IPS-NIHi7 (cell line): ENCODE results near the gene DHRS7B.
"Not testable (repeated sequence)": the region's sequence is repeated elsewhere in the genome, so short reads cannot be mapped to it uniquely, and the experiment has no call there.

Source experiments
- DNase-seq: peaks from one replicate; pipeline ENCODE4 v3.0.0; 2012; ENCODE audit warnings: mixed read lengths; ENCODE audit errors: extremely low spot score

The DHRS7B gene, protein sequence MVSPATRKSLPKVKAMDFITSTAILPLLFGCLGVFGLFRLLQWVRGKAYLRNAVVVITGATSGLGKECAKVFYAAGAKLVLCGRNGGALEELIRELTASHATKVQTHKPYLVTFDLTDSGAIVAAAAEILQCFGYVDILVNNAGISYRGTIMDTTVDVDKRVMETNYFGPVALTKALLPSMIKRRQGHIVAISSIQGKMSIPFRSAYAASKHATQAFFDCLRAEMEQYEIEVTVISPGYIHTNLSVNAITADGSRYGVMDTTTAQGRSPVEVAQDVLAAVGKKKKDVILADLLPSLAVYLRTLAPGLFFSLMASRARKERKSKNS

DNA sequence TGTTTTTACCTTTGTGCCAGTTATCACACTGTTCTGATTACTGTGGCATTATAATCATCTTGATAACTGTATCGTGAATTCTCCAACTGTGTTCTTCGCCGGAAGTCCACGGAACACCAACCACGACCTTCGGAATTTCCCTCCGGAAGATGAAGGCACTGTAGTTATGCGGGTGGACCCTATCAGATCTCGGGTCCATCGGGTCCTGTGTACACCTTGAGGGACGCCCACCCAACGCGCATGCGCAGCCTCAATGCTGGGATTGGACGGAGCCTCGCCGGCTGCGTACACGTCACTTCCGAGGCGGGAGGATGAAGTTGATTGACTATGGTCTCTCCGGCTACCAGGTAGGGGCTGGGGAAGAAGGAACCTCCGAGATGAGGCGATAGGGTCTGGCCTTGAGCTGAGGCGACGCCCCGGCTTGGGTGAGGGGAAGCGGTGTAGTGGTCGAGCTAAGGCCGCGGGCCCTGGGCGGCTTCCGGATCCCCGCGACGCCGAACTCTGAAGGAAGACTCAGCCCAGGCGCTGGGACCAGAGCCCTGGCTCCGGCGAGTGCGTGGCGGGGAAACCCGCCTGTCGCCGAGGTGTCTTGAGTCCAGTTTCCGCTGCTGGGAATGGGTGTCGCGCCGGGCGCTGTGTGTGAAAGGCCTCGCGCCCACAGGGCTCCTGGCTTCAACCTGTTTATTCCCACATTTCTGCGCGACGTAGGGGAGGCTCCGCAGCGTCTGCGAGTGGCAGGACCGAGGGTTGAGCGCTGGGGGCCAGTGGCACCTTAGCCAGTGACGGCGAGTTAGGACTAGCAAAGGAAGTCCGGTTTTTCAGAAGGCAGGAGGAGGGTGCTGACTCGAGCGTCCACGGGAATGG lies at the start of gene DHRS7B:
Gene DHRS7B (plus strand): TSS at position 320 of the 864 bp plus-strand sequence. CDS start 8 bp downstream, at position 328.
- peak; percentile 99 for DNase-seq

DNA sequence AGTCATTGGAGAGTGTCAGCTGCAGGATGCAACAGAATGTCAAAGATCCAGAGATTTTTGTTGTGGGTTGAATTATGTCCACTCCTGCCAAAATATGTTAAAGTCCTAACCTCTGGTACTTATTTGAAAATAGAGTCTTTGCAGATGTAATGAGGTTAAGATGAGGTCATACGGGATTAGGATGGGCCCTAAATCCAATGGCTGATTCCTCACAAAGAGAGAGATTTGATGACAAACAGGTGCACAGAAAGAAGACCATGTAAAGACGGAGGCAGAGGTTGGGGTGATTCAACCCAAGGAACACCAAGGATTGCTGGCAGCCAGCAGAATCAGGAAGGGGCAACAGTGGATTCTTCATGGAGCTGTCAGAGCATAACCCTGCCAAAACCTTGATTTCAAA lies 49.5 kb upstream of the DHRS7B start:
- DNase-seq, result no peak

DNA sequence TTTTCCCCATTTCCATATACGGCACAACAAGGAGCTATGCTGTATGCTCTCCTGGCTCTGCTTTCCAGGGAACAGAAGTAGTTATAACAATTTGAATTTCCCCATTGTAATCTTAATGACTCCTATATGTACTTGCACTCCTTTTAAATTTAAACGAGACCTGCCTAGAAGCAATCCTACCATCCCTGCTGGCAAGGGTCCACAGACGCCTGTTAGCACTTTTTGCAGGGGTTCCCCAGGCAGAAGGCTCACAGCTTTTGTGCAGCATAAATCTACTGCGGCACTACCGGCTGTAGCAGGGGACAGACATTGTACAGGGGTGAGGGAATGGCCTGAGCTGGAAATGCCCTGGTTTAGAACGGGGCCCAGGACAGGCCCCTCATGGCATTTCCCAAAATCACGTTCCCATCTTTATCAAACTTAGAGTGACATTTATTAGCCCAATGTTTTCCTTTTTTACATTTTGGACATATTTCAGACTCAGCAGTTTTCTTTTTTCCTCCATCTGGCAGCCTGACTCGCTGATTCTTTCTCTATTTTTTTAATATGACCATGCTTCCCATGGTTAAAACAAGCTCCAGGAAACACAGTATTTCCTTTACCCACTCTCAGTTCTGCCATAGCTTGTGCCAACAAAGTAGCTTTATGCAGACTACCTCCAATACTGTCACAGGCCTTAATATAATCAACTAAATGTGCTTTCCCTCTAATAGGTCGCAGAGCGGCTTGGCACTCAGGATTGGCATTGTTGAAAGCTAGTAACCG lies 48.6 kb upstream of the DHRS7B start:
- DNase-seq, result no peak

DNA sequence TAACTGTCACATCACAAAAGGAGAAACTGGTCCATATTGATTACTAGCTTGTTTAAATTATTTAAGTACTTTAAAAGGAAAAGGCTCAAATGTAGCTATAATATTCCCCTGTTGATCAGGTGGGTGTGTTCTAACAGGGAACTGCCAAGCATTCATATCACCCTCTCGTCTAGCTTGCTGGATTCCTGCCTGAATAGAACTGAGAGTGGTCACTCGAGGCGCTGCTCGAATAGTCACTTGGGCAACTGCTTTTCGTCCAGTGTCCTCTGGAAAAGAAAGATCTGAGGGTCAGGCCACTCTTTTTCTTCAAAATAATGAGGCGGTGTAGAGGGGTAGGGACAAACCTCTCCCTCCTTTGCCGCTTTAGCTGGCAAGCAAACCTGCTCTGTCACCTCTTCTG lies 47.6 kb upstream of the DHRS7B start:
- DNase-seq, result no peak

DNA sequence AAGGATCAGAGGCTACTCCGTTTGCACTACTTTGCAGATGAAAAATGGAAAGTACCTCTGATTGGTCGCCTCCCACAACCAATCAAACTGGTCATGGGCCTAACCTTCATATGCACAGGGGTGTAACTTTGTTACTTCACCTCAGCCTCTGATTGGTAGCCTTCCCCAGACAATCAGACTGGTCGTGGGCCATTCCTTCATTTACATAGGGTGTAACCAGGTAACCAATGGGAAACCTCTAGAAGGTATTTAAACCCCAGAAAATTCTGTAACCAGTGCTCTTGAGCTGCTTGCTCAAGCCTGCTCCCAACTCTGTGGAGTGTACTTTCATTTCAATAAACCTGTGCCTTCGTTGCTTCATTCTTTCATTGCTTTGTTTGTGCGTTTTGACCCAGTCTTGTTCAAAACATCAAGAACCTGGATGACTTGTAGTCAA lies 44.7 kb upstream of the DHRS7B start:
- DNase-seq, result no peak

DNA sequence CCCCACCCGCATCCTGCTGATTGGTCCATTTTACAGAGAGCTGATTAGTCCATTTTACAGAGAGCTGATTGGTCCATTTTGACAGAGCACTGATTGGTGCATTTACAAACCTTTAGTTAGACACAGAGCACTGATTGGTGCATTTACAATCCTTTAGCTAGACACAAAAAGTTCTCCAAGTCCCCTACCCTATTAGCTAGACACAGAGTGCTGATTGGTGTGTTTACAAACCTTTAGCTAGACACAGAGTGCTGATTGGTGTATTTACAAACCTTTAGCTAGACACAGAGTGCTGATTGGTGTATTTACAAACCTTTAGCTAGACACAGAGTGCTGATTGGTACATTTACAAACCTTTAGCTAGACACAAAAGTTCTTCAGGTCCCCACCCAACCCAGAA lies 41.5 kb upstream of the DHRS7B start:
- not testable (repeated sequence) for DNase-seq

DNA sequence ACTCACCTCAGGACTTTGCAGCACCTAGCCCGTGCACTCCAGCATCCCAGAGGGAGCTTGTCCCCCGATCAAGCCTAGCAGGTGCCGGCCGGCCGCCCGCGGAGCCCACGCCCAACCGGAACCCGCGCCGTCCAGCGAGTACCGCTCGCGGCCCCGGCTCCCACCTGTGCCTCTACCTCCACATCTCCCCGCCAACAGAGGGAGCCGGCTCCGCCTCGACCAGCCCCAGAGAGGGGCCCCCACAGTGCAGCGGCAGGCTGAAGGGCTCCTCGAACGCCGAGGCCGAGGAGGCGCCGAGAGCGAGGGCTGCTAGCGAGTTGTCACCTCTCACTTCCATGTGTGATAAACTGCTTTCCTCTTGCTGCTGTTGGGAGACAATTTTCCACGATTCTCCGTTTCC lies 41.1 kb upstream of the DHRS7B start:
- no peak for DNase-seq

DNA sequence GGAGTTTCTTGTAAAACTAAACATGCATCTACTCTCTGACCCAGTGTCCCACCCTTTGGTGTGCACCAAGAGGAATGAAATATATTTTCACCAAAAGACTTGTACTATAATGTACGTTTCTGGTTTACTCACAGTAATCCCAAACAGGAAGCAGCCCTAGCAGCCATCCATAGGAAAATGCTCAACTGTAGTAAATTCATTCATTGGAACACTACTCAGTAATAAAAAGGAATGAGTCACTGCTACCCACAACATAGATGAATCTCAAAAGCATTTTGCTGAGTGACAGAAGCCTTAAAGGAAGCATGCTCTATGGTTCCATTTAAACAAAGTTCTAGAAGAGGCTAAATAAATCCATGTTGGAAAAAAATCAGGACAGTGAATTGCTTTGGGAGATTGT lies 37.6 kb upstream of the DHRS7B start:
- DNase-seq, result no peak

DNA sequence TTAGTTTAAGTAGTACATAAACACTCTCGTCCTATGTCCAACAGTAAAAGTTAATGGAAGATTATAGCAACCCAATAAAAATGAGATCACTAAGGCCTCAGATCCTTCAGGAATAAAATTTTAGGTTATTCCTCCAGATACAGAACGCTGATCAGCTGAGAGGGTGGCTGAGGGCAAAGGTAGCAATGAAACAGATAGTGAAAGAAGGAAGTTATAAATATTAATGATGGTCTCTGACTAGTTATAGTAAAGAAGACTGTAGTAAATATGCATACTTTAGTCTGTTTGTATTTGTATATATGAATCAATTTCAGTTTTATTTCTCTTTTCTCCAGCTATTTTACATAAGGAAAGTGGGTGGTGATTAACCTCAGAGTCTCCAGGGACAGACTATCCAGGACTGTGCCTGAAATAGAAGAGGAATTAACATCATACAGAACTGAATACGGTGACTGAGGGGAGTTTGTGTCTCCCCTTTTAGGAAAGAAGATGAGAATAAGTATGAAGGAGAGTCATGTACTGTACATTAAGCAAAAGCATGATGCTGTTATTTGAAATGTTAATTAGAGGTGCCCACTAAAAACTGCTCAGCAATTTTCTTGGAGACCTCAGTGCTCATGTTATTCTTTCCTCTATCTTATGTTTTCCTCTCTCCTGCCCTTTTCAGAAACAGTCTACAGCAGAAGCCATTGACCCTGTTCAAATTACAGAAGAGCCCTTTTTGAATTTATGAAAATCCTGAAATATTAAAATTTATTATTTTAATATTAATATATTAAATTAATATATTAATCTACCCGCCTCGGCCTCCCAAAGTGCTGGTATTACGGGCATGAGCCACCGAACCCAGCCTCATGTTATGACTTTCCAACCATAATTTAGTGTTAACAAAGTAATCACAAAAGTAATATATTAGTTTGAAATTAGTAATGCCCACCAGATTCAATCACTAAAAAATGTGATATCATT lies 36.5 kb upstream of the DHRS7B start:
- DNase-seq, result no peak

DNA sequence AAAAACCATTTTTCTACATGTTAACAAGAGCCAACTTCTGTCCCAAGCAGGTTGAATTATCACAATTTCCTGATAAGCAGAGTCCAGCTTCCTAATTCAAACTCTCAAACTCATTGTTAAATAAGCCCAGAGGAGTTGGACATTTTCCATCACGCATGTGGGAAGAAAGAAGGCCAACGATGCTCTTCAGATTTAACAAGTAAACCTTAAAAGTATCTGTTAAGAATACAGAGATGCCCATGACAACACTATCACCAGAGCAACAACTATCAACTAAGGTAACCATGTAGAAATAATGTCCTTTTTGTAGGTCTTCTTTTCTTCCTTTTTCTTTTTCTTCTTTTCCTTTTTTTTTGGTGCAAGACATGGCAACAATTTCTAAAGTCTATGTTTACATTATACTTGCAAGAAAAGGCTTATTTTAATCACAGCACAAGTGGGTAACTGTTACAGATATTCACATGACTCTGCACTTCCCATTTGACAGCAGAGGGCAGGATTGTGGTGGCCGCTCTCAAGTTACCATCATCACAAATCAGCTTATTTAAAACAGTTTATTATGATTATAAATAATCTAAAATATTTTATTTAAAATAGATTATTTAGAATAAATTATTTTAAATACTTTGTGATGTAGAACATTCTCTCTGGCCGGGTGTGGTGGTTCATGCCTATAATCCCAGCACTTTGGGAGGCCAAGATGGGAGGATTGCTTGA lies 35.7 kb upstream of the DHRS7B start:
- no peak for DNase-seq

DNA sequence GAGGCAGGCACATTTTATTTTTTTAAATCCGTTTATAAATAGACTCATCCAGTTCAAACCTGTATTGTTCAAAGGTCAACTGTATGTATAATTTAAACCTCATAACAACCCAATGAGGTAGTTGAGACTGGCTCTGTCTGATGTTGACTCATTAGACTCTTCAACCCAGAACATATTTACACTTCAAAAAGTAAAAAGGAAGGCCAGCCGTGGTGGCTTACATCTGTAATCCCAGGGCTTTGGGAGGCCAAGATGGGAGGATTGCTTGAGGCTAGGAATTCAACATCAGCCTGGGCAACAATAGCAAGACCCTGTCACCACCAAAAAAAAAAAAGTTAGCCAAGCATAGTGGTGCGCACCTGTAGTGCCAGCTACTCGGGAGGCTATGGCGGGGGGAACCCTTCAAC lies 32.5 kb upstream of the DHRS7B start:
- no peak for DNase-seq

DNA sequence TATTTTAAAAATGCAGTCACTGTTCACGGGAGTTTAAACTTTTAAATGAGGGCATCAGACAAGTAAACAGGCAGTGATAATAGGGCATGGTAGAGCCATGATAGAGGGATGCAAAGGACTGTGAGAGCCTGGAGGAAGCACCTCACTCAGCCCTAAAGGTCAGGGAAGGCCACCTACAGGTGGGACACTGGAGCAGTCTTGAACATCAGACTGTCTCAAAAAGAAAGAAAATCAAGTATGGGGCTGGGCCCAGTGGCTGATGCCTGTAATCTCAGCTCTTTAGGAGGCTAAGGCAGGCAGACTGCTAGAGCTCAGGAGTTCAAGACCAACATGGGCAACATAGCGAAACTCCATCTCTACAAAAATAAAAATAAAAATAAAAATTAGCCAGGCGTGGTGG lies 31.0 kb upstream of the DHRS7B start:
- no peak for DNase-seq

DNA sequence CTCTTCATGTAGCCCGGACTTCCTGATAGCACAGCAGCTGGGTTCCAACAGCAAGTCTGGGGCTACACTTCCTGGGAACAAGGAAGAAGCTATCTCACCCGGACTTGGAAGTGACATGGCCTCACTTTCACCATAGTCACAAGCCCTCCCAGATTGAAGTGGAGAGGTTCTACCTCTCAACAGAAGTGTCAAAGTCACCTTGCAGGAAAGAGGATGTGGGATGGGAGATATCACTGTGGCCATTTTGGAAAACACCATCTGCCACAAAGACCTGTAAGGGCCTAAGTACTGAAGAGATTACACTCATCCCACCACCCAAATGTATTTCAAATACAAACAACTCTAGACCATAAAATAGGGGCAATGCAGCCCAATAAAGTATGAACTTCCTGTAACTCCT lies 29.9 kb upstream of the DHRS7B start:
- DNase-seq, result no peak

DNA sequence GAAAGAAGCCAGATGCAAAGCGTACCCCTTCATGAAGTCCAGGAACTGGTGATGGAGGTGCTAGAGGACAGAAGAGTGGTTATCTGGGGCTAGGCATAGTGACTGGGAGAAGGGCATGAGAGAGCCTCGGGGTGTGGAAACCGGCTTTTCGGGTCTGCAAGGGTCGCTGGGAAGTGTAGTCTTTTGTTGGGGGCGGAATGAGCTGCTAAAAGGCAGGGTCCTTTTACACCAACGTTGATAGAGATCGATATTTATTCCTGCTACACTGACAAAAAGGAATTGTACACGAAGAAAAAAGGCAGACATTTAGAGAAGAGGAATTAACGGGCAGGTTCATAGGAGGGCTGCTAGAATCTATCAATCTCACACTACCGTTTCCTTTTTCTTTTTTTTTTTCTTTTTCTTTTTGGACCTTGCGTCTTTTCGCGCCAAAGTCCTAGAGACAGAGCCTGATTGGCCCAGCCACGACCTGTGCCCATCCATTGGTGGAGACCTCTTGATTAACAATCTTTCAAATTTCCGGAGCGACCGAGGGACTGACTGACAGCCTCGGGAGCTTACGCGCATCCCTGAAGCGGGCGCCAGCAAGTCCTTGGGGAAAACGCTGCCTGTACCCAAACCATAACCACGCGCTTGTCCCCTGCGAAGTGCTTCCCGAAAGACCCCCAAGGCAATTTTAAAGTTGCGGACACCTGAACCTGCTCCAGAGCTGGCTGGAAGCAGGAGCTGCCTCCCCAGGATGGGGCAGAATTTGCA lies 27.7 kb upstream of the DHRS7B start:
- peak; percentile 93 for DNase-seq

DNA sequence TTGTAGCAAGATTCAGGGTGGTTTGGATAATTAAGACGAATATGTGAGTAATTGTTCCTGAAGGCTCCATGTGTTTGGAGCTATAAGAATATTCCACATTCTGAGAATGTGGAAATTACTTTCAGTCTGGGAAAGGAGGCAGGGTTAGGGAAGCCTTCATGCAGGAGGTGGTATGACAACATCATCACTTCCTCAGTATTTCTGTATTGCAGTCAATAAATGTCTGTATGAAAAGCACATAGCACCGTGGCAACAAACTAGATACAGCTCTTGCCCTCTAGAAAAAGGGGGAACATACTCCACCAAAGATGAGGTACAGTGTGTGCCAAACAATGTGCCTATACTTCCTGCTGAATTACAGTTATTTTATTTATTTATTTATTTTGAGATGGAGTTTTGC lies 26.1 kb upstream of the DHRS7B start:
- no peak for DNase-seq

DNA sequence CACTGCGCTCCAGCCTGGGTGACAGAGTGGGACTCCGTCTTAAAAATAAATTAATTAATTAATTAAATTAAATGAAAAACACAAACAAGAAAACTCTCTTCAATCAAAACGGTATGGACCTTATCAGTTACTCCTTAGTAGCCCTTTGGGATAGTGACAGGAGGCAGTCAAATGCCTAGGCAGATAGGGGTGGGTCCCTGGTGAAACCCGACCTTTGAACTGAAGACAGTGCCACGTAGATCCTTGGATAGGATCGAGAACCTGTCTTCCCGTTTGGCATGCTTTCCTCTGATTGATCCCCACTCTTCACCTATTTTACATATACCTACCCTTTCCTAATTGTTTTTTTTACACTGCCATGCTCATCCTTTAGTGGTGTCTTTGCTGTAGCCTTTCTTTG lies 22.2 kb upstream of the DHRS7B start:
- DNase-seq, result no peak

DNA sequence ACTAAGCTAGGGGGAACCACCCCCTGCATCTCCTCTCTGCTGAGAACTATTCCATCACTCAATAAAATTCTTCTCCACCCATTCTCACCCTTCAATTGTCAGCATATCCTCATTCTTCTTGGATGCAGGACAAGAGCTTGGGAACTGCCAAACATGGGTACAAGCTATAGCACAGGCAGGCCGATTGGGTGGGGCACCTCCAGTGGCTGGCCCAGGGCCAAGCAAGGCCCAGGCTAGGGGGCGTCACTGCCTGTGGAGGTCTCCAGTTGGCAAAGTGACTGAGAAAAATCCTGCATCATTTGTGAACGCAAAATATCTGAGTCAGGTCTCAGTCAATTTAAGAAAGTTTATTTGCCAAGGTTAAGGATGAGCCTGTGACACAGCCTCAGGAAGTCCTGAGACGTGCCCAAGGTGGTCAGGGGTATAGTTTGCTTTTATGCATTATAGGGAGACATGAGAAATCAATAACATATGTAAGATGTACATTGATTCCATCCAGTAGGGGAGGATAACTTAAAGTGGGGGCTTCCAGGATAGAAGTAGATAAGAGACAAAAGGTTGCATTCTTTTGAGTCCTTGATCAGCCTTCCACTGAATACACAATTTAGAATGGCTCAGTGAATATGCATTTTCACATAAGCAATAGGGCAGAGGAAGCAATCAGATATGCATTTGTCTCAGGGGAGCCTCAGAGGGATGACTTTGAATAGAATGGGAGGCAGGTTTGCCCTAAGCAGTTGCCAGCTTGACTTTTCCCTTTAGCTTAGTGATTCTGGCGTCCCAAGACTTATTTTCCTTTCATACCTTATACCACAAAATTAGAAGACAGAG lies 21.5 kb upstream of the DHRS7B start:
- DNase-seq, result no peak

DNA sequence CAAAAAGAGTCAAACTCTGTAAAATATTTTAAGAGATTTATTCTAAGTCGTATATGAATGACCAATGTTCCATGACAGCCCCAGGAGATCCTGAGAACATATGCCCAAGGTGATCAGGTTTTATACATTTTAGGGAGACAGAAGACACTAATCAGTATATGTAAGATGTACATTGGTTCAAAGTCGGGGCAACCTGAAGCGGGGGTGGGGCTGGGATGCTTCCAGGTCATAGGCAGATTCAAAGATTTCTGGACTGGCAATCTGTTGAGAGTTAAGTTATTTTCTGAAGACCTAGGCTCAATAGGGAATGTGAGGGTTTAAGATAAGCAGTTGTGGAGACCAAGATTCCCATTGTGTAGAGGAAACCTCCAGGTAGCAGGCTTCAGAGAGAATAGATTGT lies 20.4 kb upstream of the DHRS7B start:
- DNase-seq, result no peak
